Activated CD8-positive, alpha-beta T cell treated with anti-CD3 and anti-CD28 coated beads, Interleukin-2, amount 10 ng/mL, durations not matched to agents 7 days and 5 days (primary cell): ENCODE data around the gene REXO2. TPM values are rescaled to one million over a fixed set of nuclear protein-coding genes. Genes with fewer than 3 reads are reported as not detected.

Experiments
- ATAC-seq: fragments of 150-1000 bp; cut with Tn5 transposase; one replicate; pipeline ENCODE4 v1.10.0; 2021; ENCODE audit warnings: moderate library complexity
- CTCF ChIA-PET: fragments of 350-600 bp; sonication (Branson Sonifier 250); formaldehyde crosslinking; loops from one replicate; lab custom pipeline; 2021; ENCODE audit warnings: antibody characterized with exemption; lab: Charles Lee
- POLR2A ChIA-PET: fragments of 350-600 bp; sonication (Branson Sonifier 250); formaldehyde crosslinking; loops from one replicate; lab custom pipeline; 2021; ENCODE audit warnings: antibody characterized with exemption; lab: Charles Lee
- DNase-seq: peaks from one replicate; pipeline ENCODE4 v3.0.0-alpha.2; 2020
- H3K27ac Mint-ChIP-seq: one replicate; pipeline ENCODE4 v1.8.0; 2021; ENCODE audit warnings: mild to moderate bottlenecking, mixed read lengths
- H3K27me3 Mint-ChIP-seq: one replicate; pipeline ENCODE4 v1.8.0; 2021; ENCODE audit warnings: low read depth, mixed read lengths
- H3K36me3 Mint-ChIP-seq: one replicate; pipeline ENCODE4 v1.8.0; 2021; ENCODE audit warnings: low read depth, mixed read lengths
- H3K4me1 Mint-ChIP-seq: one replicate; pipeline ENCODE4 v1.8.0; 2021; ENCODE audit warnings: low read depth, mixed read lengths
- H3K4me3 Mint-ChIP-seq: one replicate; pipeline ENCODE4 v1.8.0; 2021; ENCODE audit warnings: mild to moderate bottlenecking, mixed read lengths
- H3K9me3 Mint-ChIP-seq: one replicate; pipeline ENCODE4 v1.8.0; 2022; ENCODE audit warnings: mixed read lengths; ENCODE audit not compliant: insufficient read depth
- total RNA-seq, 2 experiments: library from RNA; stranded (reverse); gene quantifications; one replicate each; pipeline ENCODE4 v1.2.3, GENCODE V29; 2021

Gene REXO2
- total RNA-seq, 2 experiments from 2014 or later = 56.6 to 60.7 TPM

DNA sequence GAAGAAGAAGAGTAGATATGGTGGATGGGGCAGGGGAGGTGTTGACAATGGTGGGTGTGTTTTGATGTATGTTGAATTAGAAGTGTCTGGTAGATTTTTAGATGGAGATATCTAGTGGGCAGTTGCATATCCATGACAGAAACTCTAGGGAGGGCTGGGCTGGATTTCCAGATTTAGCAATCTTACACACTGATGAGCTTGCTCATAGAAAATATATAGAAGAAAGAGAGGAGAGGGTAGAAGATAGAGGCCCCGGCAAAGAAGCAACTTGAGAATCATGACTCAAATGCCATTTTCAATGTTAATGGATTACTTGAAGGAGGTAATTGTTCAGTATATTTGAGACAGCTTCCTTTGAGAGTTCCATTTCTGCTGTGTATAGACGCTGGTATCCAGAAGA is 8.2 kb downstream of the REXO2 start:
- H3K27me3 Mint-ChIP-seq = no peaks in the 10 kb centered on the region
- H3K27ac Mint-ChIP-seq = no peak overlapping the region
- H3K36me3 Mint-ChIP-seq = peaks cover 34% of the 10 kb centered on the region
- ChIA-PET CTCF (no interaction called here), POLR2A (no interaction called here)
- H3K9me3 Mint-ChIP-seq = no peaks in the 10 kb centered on the region
- DNase-seq (no peak), ATAC-seq (no peak)
- no peaks in the 10 kb centered on the region for H3K4me1 Mint-ChIP-seq
- H3K4me3 Mint-ChIP-seq = no peak overlapping the region

DNA sequence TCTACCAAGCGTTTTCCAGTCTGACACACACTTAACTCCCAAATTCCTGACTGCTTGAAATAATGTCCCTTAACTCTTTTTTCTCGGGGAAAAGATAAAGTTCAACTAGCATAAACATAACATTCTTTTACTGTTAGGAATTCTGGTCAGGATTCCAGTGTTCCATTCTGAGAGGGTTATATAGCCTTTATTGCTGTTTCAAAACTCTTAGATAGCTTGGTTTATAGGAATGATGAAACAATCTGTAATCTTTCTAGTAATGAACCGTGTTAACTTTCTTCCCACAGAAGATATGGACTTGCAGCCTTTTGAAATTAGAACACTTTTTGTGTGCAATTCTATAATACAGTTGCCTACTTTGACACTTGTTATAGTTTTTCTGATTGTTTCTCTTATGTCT is 8.6 kb downstream of the REXO2 start:
- no peaks in the 10 kb centered on the region for H3K27me3 Mint-ChIP-seq
- ChIA-PET POLR2A (no interaction called here), CTCF (no interaction called here)
- no peaks in the 10 kb centered on the region for H3K9me3 Mint-ChIP-seq
- no peak overlapping the region for H3K4me3 Mint-ChIP-seq
- no peak for DNase-seq
- ATAC-seq = no peak
- no peak overlapping the region for H3K27ac Mint-ChIP-seq
- H3K4me1 Mint-ChIP-seq = no peaks in the 10 kb centered on the region
- H3K36me3 Mint-ChIP-seq = peaks cover 33% of the 10 kb centered on the region

DNA sequence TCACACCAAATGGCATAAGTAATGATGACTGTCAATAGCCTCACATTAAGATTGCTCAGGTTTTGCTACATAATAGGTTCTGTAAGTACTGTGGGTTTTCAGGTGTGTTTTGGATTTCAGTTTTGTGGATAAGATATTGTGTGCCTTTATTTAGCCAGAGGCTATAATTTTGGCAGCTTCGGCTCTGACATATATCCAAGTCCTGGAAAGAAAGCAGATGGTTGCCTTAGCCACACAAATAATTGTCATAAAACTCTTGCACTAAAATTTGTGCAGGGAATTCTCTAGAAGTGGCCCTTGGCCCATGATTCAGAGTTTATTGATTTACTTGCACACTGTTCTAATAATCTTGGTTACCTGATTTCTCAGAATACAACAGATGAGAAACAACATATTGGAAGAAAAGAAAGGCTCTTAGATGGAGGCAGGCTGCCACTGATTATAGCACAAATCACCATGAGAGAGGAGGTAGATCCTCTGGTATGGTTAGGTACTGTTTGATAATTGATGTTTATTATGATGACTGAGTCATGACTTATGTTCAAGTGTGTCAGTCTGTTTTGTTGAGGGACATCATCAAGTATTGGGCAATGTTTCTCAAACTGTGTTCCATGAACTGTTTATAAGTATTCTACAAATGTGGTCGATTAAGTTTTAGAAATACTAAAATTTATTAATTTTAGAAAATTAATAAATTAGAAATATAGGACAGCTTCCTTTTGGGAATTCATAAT is 9.6 kb downstream of the REXO2 start:
- H3K27me3 Mint-ChIP-seq = no peaks in the 10 kb centered on the region
- no peaks in the 10 kb centered on the region for H3K9me3 Mint-ChIP-seq
- H3K36me3 Mint-ChIP-seq = peaks cover 36% of the 10 kb centered on the region
- no peak overlapping the region for H3K27ac Mint-ChIP-seq
- DNase-seq = no peak
- H3K4me1 Mint-ChIP-seq = no peaks in the 10 kb centered on the region
- POLR2A ChIA-PET = interaction anchor here (0.7 kb wide), 1 partner anchor 177 kb away, joined by 4 read pairs; no protein-coding TSS in a partner anchor
- no peak for ATAC-seq
- CTCF ChIA-PET = interaction anchor here (0.7 kb wide), 1 partner anchor 87 kb away, joined by 3 read pairs; no protein-coding TSS in a partner anchor
- no peak overlapping the region for H3K4me3 Mint-ChIP-seq

DNA sequence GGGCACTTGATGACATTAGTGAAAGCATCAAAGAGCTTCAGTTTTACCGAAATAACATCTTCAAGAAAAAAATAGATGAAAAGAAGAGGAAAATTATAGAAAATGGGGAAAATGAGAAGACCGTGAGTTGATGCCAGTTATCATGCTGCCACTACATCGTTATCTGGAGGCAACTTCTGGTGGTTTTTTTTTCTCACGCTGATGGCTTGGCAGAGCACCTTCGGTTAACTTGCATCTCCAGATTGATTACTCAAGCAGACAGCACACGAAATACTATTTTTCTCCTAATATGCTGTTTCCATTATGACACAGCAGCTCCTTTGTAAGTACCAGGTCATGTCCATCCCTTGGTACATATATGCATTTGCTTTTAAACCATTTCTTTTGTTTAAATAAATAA is 10.6 kb downstream of the REXO2 start:
- no peak for DNase-seq
- Mint-ChIP-seq H3K9me3 (no peaks in the 10 kb centered on the region), H3K36me3 (peaks cover 29% of the 10 kb centered on the region), H3K27ac (no peak overlapping the region), H3K4me1 (no peaks in the 10 kb centered on the region), H3K4me3 (no peak overlapping the region), H3K27me3 (no peaks in the 10 kb centered on the region)
- CTCF ChIA-PET = interaction anchor here (0.7 kb wide), 1 partner anchor 88 kb away, joined by 3 read pairs; no protein-coding TSS in a partner anchor
- POLR2A ChIA-PET = interaction anchor here (0.7 kb wide), 1 partner anchor 178 kb away, joined by 4 read pairs; no protein-coding TSS in a partner anchor
- no peak for ATAC-seq

DNA sequence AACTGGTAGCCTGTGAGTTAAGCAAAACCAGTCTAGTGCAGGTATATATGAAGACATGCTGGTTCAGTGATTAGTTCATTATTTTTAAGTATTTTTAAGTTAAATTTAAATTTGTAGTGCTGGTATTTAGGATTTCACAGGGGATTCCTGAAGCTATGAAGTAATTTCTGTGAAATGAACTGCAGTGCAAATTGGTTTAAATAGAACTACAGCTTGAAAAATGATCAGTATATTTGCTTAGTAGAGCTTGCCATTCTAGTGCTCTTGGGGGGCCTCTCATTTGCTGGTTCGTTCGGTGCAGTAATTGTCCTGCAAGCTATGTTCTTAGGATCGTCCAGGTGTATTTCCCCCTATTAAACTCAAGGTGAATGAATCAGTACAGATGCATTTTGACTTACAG is 13.1 kb downstream of the REXO2 start:
- POLR2A ChIA-PET = no interaction called here
- no peak overlapping the region for H3K4me3 Mint-ChIP-seq
- ATAC-seq (no peak), DNase-seq (no peak)
- H3K36me3 Mint-ChIP-seq = peaks cover 17% of the 10 kb centered on the region
- H3K27ac Mint-ChIP-seq = no peak overlapping the region
- CTCF ChIA-PET = interaction anchor here (1.7 kb wide), 1 partner anchor 10 kb away, joined by 3 read pairs; no protein-coding TSS in a partner anchor
- no peaks in the 10 kb centered on the region for H3K27me3 Mint-ChIP-seq
- H3K4me1 Mint-ChIP-seq = no peaks in the 10 kb centered on the region
- H3K9me3 Mint-ChIP-seq = no peaks in the 10 kb centered on the region

DNA sequence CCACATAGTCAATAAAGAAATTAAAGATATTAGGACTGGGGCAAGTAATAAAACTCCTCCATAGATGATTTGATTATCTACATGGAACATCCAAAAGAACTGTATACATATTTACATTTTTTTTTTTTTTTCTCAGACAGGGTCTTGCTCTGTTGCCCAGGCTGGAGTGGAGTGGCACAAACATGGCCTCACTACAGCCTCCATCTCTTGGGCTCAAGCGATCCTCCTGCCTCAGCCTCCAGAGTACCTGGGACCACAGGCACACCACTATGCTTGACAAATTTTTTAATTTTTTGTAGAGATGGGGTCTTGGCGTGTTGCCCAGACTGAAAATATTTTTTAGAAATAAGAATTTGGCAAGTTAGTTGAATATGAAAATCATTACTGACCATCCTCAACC is 24.7 kb downstream of the REXO2 start:
- Mint-ChIP-seq H3K27me3 (no peaks in the 10 kb centered on the region), H3K36me3 (no peaks in the 10 kb centered on the region), H3K4me3 (no peak overlapping the region), H3K4me1 (no peaks in the 10 kb centered on the region), H3K9me3 (peaks cover 6% of the 10 kb centered on the region), H3K27ac (no peak overlapping the region)
- no peak for ATAC-seq
- ChIA-PET CTCF (no interaction called here), POLR2A (no interaction called here)
- DNase-seq = no peak

DNA sequence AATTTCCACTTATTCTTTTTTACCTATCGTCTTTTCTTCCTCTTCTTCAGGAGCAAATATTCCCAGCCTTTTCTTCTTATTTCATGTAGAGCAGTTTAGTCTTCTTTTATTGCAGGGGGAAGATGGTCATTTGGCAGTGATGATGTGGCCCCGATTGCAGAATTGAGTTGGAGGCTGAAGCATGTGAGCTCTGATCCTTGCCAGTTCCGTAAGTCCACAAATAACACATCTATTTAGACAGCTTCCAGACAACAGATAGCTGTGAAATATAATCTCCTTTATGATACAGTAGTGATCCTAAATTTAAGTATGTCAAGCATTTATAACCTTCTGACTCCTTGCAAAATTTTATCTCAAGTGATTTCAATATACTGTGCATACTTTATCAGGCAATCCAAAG is 27.5 kb downstream of the REXO2 start:
- CTCF ChIA-PET = interaction anchor here (0.8 kb wide), 1 partner anchor 272 kb away, joined by 3 read pairs; no protein-coding TSS in a partner anchor
- POLR2A ChIA-PET = no interaction called here
- DNase-seq (no peak), ATAC-seq (no peak)
- no peak overlapping the region for H3K27ac Mint-ChIP-seq
- H3K36me3 Mint-ChIP-seq = no peaks in the 10 kb centered on the region
- no peak overlapping the region for H3K4me3 Mint-ChIP-seq
- no peaks in the 10 kb centered on the region for H3K27me3 Mint-ChIP-seq
- H3K4me1 Mint-ChIP-seq = no peaks in the 10 kb centered on the region
- H3K9me3 Mint-ChIP-seq = peaks cover 5% of the 10 kb centered on the region

DNA sequence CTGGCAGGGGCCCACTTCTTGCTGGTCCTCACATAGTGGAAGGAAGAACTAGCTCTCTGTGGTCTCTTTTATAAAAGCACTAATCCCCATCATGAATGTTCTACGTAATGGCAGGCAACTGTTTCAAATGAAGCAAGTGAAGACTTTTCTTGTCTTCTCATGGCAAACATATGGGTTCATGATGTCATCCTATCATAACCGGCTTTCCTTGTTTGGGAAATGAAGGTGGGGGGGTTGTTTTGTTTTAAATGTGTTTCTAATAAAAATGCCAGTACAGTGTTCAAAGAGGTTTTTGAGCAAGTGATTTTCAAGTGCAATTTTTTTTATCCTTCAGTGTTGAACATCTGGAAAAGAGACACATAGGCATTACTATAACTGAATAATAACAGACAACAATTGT is 33.4 kb downstream of the REXO2 start:
- Mint-ChIP-seq H3K36me3 (no peaks in the 10 kb centered on the region), H3K9me3 (no peaks in the 10 kb centered on the region), H3K4me1 (no peaks in the 10 kb centered on the region), H3K27me3 (peaks cover 7% of the 10 kb centered on the region), H3K27ac (no peak overlapping the region), H3K4me3 (no peak overlapping the region)
- DNase-seq = no peak
- CTCF ChIA-PET = no interaction called here
- ATAC-seq = no peak
- POLR2A ChIA-PET = no interaction called here

DNA sequence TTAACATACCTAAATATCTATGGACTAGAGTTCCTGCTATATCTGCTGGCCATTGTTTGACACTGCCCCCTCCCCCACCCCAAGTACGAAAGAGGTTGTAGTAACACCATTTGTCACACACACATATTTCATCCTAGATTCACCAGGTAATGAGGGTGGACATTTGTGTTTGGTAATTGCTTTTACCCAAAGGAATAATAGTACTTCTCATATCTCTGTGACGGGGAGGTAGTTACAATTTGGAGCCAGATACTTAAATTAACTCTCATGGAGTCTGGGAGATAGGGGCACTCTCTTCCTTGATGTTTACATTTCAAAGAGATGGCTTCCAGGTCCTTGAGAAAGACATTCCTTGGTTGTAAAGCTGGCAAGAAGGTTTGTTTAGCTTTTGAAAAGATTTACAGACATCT is 38.7 kb downstream of the REXO2 start:
- ATAC-seq = no peak

DNA sequence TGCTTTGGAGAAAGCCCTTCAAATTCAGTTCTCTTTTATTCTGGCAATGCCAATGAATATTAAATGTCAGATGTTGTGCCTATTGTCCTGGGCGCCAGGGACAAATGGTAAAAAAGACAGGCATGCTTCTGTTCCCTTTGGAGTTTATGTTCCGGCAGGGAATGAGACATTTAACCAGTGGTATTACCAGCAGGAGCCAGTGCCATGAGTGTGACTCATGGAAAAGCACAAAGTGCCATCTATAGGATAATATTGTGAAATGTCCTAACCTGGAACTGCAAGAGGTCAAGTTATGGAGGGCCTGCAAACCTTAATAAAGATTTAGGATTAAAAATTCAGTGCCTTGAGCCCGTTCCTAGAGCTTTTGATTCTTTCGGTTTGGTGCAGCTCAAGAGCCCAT is 39.5 kb downstream of the REXO2 start:
- Mint-ChIP-seq H3K4me1 (no peaks in the 10 kb centered on the region), H3K4me3 (no peak overlapping the region), H3K27ac (no peak overlapping the region), H3K9me3 (no peaks in the 10 kb centered on the region), H3K36me3 (no peaks in the 10 kb centered on the region), H3K27me3 (peaks cover 9% of the 10 kb centered on the region)
- DNase-seq (no peak), ATAC-seq (no peak)
- ChIA-PET CTCF (no interaction called here), POLR2A (no interaction called here)

More for the DNA sequence above, 38.7 kb downstream of the REXO2 start:
- CTCF ChIA-PET = no interaction called here
- Mint-ChIP-seq H3K27me3 (peaks cover 9% of the 10 kb centered on the region), H3K9me3 (no peaks in the 10 kb centered on the region), H3K36me3 (no peaks in the 10 kb centered on the region), H3K27ac (no peak overlapping the region), H3K4me1 (no peaks in the 10 kb centered on the region), H3K4me3 (no peak overlapping the region)
- DNase-seq = no peak
- POLR2A ChIA-PET = no interaction called here

DNA sequence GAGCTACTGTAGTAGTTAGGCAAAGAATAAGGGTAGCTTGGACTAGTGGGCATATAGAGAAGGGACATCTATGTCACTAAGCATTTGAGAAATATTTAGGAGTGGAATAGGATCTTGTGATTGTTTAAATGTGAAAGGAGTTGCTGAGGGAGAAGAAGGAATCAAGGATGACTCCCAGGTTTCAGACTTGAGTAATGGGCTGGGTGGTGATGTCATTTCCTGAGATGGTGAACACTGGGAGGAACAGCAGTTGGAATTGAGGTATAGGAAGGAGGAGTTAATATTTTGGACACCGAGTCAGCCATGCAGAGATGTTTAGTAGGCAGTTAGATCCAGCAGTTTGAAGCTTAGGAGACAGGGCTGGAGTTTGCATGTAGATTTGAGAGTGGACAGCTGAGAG is 40.1 kb downstream of the REXO2 start:
- CTCF ChIA-PET = no interaction called here
- POLR2A ChIA-PET = no interaction called here
- no peak overlapping the region for H3K4me3 Mint-ChIP-seq
- no peaks in the 10 kb centered on the region for H3K9me3 Mint-ChIP-seq
- no peak overlapping the region for H3K27ac Mint-ChIP-seq
- no peak for DNase-seq
- ATAC-seq = no peak
- no peaks in the 10 kb centered on the region for H3K36me3 Mint-ChIP-seq
- H3K27me3 Mint-ChIP-seq = peaks cover 6% of the 10 kb centered on the region
- H3K4me1 Mint-ChIP-seq = no peaks in the 10 kb centered on the region

DNA sequence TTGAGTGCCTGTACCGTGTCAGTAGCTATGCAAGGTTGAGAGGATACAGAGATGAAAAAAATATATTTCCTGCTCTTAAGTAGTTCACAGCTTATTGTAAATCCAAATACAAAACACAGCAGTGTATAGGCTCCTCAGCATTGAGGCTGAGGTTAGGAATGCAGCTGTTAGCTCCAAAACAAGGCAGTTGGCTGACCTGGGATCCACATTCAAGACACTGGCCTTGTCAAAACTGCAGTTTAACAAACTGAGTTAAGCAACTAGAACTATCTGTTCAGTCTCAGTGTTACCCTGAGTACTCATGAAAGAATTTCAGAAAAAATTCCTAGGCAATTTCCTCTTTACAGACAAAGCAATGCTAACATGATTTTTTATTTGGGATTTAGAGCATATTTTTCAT is 42.8 kb downstream of the REXO2 start:
- no peaks in the 10 kb centered on the region for H3K36me3 Mint-ChIP-seq
- CTCF ChIA-PET = no interaction called here
- H3K4me1 Mint-ChIP-seq = no peaks in the 10 kb centered on the region
- H3K9me3 Mint-ChIP-seq = no peaks in the 10 kb centered on the region
- DNase-seq (no peak), ATAC-seq (no peak)
- H3K27me3 Mint-ChIP-seq = peaks cover 2% of the 10 kb centered on the region
- POLR2A ChIA-PET = no interaction called here
- no peak overlapping the region for H3K4me3 Mint-ChIP-seq
- H3K27ac Mint-ChIP-seq = no peak overlapping the region
